Measurements from ENCODE around the gene IKZF3. TPM values are rescaled to one million over a fixed set of nuclear protein-coding genes. Genes with fewer than 3 reads are reported as not detected.
A peak's percentile ranks its signal among the peaks of the same experiment; 100 is the strongest.

IKZF3 gene
- total and polyA plus RNA-seq, 10 of the 15 experiments (the other 5 are each of a cell fraction or from before 2014, with no cell fraction given) = 5.5 to 98.2 (median 47.6) TPM

DNA sequence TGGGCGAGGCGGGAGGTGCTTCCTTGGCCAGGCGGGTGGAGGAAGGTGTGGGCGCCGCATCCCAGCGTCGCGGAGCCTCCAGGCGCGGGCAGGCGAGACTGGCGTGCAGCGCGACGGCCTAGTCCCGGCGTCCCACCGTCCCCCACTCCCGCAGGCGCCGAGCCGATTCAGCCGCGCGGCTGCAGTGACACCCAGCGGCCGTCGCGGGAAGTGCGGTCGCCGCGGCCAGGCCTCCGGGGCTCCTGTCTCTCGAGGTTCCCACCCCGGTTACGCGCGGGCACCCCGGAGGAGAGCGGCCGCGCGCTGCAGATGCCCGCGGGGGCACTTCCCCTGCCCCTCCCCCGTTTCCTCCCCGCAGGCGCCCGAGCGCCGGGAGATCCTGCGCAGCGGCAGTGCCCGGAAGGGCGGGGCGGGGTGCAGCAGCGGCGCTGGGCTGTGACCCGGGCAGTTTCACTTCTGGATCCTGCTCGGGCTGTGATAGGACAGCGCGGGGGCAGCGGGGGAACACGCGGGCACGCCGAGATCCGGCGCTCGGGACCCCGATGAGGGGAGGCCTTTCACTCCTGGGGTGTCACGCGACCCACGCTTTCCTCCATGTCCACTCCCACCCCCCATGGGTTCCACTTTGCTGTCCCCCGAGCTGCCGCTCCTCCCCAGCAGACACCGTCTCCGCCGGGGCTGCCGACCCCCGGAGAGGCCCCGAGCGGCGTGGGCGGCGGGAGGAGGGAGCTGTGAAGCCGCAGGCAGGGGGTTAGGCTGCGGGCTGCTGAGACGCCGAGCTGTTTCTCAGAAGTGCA, 109.8 kb downstream of the IKZF3 start (continued):
- TF ChIP-seq CTCF (IDR thresholded peaks at IDR 0.05 in 2 of 3, conservative IDR thresholded peaks at IDR 0.05 in 1 of 3; ENCODE audit: control insufficient read depth in 2 of 3, extremely low read depth in 1 of 3, insufficient read depth in 1 of 3, low read depth in 3 of 3, low read length in 3 of 3) = peak; percentile 81 to 93 (median 88)
- no peak for TF ChIP-seq MTA3 (IDR thresholded peaks at IDR 0.05; ENCODE audit: borderline replicate concordance, low read length)
- peak; percentile 63; the same call in 1 of the 2 replicates for TF ChIP-seq ZNF217 (IDR thresholded peaks at IDR 0.05)
- peak; percentile 87 to 91 for TF ChIP-seq IKZF2 (IDR thresholded peaks at IDR 0.05)
- TF ChIP-seq E4F1 (IDR thresholded peaks at IDR 0.05; ENCODE audit: borderline replicate concordance, partially characterized antibody) = no peak
- peak; percentile 93 to 96 for TF ChIP-seq BHLHE40 (IDR thresholded peaks at IDR 0.05; ENCODE audit: borderline replicate concordance in 1 of 2, low read depth in 2 of 2, low read length in 1 of 2)
- no peak for TF ChIP-seq ZNF622 (IDR thresholded peaks at IDR 0.05)
- TF ChIP-seq IRF3 (IDR thresholded peaks at IDR 0.05) = no peak
- no peak; the same call in 1 of the 2 replicates for TF ChIP-seq HCFC1 (IDR thresholded peaks at IDR 0.05; ENCODE audit: low read length)
- TF ChIP-seq ZSCAN29 (IDR thresholded peaks at IDR 0.05) = no peak
- TF ChIP-seq NR2F1 (conservative IDR thresholded peaks at IDR 0.05) = peak; percentile 97
- no peak for TF ChIP-seq KDM1A (IDR thresholded peaks at IDR 0.05; ENCODE audit: borderline replicate concordance)
- no peak for TF ChIP-seq STAT3 (IDR thresholded peaks at IDR 0.05; ENCODE audit: low read depth, low read length)
- peak; percentile 65 to 73; a peak in 3 of 4 replicates for TF ChIP-seq EP300 (IDR thresholded peaks at IDR 0.05; ENCODE audit: borderline replicate concordance in 1 of 2, control insufficient read depth in 1 of 2, low read depth in 2 of 2, low read length in 2 of 2)
- peak; percentile 47; the same call in 1 of the 2 replicates for TF ChIP-seq E2F4 (IDR thresholded peaks at IDR 0.05; ENCODE audit: low read depth, low read length)
- TF ChIP-seq, protein P1, sequence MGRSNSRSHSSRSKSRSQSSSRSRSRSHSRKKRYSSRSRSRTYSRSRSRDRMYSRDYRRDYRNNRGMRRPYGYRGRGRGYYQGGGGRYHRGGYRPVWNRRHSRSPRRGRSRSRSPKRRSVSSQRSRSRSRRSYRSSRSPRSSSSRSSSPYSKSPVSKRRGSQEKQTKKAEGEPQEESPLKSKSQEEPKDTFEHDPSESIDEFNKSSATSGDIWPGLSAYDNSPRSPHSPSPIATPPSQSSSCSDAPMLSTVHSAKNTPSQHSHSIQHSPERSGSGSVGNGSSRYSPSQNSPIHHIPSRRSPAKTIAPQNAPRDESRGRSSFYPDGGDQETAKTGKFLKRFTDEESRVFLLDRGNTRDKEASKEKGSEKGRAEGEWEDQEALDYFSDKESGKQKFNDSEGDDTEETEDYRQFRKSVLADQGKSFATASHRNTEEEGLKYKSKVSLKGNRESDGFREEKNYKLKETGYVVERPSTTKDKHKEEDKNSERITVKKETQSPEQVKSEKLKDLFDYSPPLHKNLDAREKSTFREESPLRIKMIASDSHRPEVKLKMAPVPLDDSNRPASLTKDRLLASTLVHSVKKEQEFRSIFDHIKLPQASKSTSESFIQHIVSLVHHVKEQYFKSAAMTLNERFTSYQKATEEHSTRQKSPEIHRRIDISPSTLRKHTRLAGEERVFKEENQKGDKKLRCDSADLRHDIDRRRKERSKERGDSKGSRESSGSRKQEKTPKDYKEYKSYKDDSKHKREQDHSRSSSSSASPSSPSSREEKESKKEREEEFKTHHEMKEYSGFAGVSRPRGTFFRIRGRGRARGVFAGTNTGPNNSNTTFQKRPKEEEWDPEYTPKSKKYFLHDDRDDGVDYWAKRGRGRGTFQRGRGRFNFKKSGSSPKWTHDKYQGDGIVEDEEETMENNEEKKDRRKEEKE (IDR thresholded peaks at IDR 0.05) = 0 out of 2 replicates have a peak, but pooled peaks have one; percentile 36
- peak; percentile 94 for TF ChIP-seq NBN (IDR thresholded peaks at IDR 0.05)
